T47D (cell line): ENCODE results near the gene SP1.
A peak's percentile ranks its signal among the peaks of the same experiment; 100 is the strongest.
"Not testable (repeated sequence)": the region's sequence is repeated elsewhere in the genome, so short reads cannot be mapped to it uniquely, and the experiment has no call there.

Experiments used
- DNase-seq, 2 experiments: peaks; one replicate each; pipeline versions ENCODE4 v3.0.0 to v3.0.0-alpha.2; 2011 to 2012; ENCODE audit warnings: low read depth in 1 of 2, low spot score in 1 of 2
- JUND ChIP-seq: IDR thresholded peaks from 2 replicates; pipeline ENCODE4 v1.6.1; 2012; ENCODE audit warnings: low read depth
- in situ Hi-C: cut with HindIII; loops from 2 replicates; pipeline ENCODE4 v1.10.0; 2016; ENCODE audit warnings: low sequenced_read_pairs, low pct_unique_long_range_greater_than_20kb

SP1 gene

GRCh38 chr12:53376747-53377146, 3.2 kb upstream of the SP1 start:
- no peak for TF ChIP-seq JUND
- no peak for DNase-seq
- in situ Hi-C loops = no loop called here

- no peak for DNase-seq
- no peak for TF ChIP-seq JUND
- in situ Hi-C loops = no loop called here
These were observed 1.8 kb upstream of the SP1 start for GRCh38 chr12:53378222-53378621.

GRCh38 chr12:53378724-53379388, 1.1 kb upstream of the SP1 start:
- in situ Hi-C loops = no loop called here
- no peak for TF ChIP-seq JUND
- DNase-seq = peak in 1 of 2 experiments; percentile 50

- in situ Hi-C loops = no loop called here
- DNase-seq = peak; percentile 90 to 100
- no peak for TF ChIP-seq JUND
These were observed 430 bp upstream of the SP1 start for GRCh38 chr12:53379389-53380103.

GRCh38 chr12:53380794-53381730, 1.1 kb downstream of the SP1 start:
- in situ Hi-C loops = no loop called here
- DNase-seq = no peak
- TF ChIP-seq JUND = no peak

- in situ Hi-C loops = no loop called here
These were observed 2.0 kb downstream of the SP1 start for GRCh38 chr12:53381731-53382630.

GRCh38 chr12:53383258-53383657, 3.3 kb downstream of the SP1 start:
- in situ Hi-C loops = no loop called here
- no peak for TF ChIP-seq JUND
- DNase-seq = no peak

More at GRCh38 chr12:53381731-53382630, 2.0 kb downstream of the SP1 start:
- TF ChIP-seq JUND = no peak
- DNase-seq = peak in 1 of 2 experiments; percentile 81

- in situ Hi-C loops, DNase-seq: not testable (repeated sequence)
These were observed 6.4 kb downstream of the SP1 start for GRCh38 chr12:53386381-53386780.

GRCh38 chr12:53388932-53389331, 9.0 kb downstream of the SP1 start:
- no peak for DNase-seq
- in situ Hi-C loops = no loop called here
- no peak for TF ChIP-seq JUND

GRCh38 chr12:53389702-53390101, 9.7 kb downstream of the SP1 start:
- TF ChIP-seq JUND = no peak
- in situ Hi-C loops = no loop called here
- no peak for DNase-seq

- no peak for DNase-seq
- no peak for TF ChIP-seq JUND
- in situ Hi-C loops = no loop called here
These were observed 11.7 kb downstream of the SP1 start for GRCh38 chr12:53391724-53392123.

GRCh38 chr12:53399896-53400295, 19.9 kb downstream of the SP1 start:
- no peak for DNase-seq
- in situ Hi-C loops = no loop called here
- TF ChIP-seq JUND = no peak

- DNase-seq, in situ Hi-C loops: not testable (repeated sequence)
These were observed 22.4 kb downstream of the SP1 start for GRCh38 chr12:53402351-53402750.
